GM21447 (cell line): ENCODE data around the gene NLGN1.

ENCODE experiments used
- ATAC-seq: cut with Tn5 transposase; IDR thresholded peaks from one replicate; pipeline ENCODE4 v1.9.1; 2021; ENCODE audit not compliant: unreplicated experiment

The NLGN1 gene

GRCh38 chr3:174058804-174059203 lies 661.3 kb downstream of the NLGN1 start:
- no peak for ATAC-seq

- no peak for ATAC-seq
Measured at GRCh38 chr3:174060431-174060830, 662.9 kb downstream of the NLGN1 start.

- no peak for ATAC-seq
Measured at GRCh38 chr3:174061162-174061561, 663.6 kb downstream of the NLGN1 start.

GRCh38 chr3:174061731-174062130 lies 664.2 kb downstream of the NLGN1 start:
- ATAC-seq, result no peak

GRCh38 chr3:174062923-174063322 lies 665.4 kb downstream of the NLGN1 start:
- no peak for ATAC-seq

GRCh38 chr3:174068035-174068434 lies 670.5 kb downstream of the NLGN1 start:
- ATAC-seq, result no peak

GRCh38 chr3:174072675-174073074 lies 675.1 kb downstream of the NLGN1 start:
- ATAC-seq, result no peak

GRCh38 chr3:174083706-174084105 lies 686.2 kb downstream of the NLGN1 start:
- no peak for ATAC-seq

GRCh38 chr3:174089592-174089991 lies 692.0 kb downstream of the NLGN1 start:
- no peak for ATAC-seq

- no peak for ATAC-seq
Measured at GRCh38 chr3:174094669-174095068, 697.1 kb downstream of the NLGN1 start.

GRCh38 chr3:174097686-174098085 lies 700.1 kb downstream of the NLGN1 start:
- no peak for ATAC-seq

GRCh38 chr3:174098746-174099145 lies 701.2 kb downstream of the NLGN1 start:
- no peak for ATAC-seq

- ATAC-seq, result no peak
Measured at GRCh38 chr3:174099724-174100123, 702.2 kb downstream of the NLGN1 start.

GRCh38 chr3:174100744-174101143 lies 703.2 kb downstream of the NLGN1 start:
- ATAC-seq, result no peak

GRCh38 chr3:174101244-174101643 lies 703.7 kb downstream of the NLGN1 start:
- ATAC-seq, result no peak

- no peak for ATAC-seq
Measured at GRCh38 chr3:174102274-174102673, 704.7 kb downstream of the NLGN1 start.

GRCh38 chr3:174102866-174103265 lies 705.3 kb downstream of the NLGN1 start:
- no peak for ATAC-seq

GRCh38 chr3:174110761-174111160 lies 713.2 kb downstream of the NLGN1 start:
- no peak for ATAC-seq

GRCh38 chr3:174111776-174112175 lies 714.2 kb downstream of the NLGN1 start:
- ATAC-seq, result no peak

GRCh38 chr3:174116421-174116820 lies 718.9 kb downstream of the NLGN1 start:
- no peak for ATAC-seq

GRCh38 chr3:174120997-174121396 lies 723.5 kb downstream of the NLGN1 start:
- no peak for ATAC-seq

GRCh38 chr3:174122411-174122810 lies 724.9 kb downstream of the NLGN1 start:
- ATAC-seq, result no peak

- no peak for ATAC-seq
Measured at GRCh38 chr3:174125267-174125824, 727.8 kb downstream of the NLGN1 start.
